ENCODE results near the gene CRADD.

The CRADD gene

DNA sequence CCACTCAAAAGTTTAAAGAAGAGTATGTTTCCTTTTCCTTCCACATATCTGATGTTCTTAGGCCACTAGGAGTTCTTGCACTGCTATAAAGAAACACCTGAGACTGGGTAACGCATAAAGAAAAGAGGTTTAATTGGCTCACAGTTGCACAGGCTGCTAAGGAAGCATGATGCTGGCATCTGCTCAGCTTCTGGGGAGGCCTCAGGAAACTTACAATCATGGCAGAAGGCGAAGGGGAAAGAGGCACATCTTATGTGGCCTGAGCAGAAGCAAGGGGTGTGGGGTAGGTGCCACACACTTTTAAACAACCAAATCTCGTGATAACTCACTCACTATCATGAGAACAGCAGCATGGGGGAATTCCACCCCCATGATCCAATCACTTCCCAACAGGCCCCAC lies 7.7 kb upstream of the CRADD start:
- no peak overlapping the region for H3K4me3 ChIP-seq (ENCODE audit: low read depth, low read length)
- POLR2A ChIA-PET = no interaction called here
- no peak for TF ChIP-seq ZSCAN23 (tag by site-specific recombination; IDR thresholded peaks at IDR 0.05)
- TF ChIP-seq ZNF221 (tag by site-specific recombination; IDR thresholded peaks at IDR 0.05; ENCODE audit: borderline replicate concordance) = no peak
- TF ChIP-seq ZNF19 (tag by site-specific recombination; IDR thresholded peaks at IDR 0.05; ENCODE audit: low read depth) = no peak
- TF ChIP-seq SCRT2 (tag by site-specific recombination; IDR thresholded peaks at IDR 0.05) = no peak
- no peak for TF ChIP-seq ZNF658 (tag by site-specific recombination; IDR thresholded peaks at IDR 0.05)
- H3K4me1 ChIP-seq (ENCODE audit: control insufficient read depth, insufficient read depth, low read length) = no peaks in the 10 kb centered on the region
- CTCF ChIA-PET = no interaction called here
- H3K36me3 ChIP-seq (ENCODE audit: control insufficient read depth in 2 of 2, insufficient read depth in 1 of 2, low read length in 2 of 2) = no peaks in the 10 kb centered on the region
- no peak overlapping the region for H3K27ac ChIP-seq (ENCODE audit: extremely low read depth, low read depth, low read length)
- no peaks in the 10 kb centered on the region for H3K9me3 ChIP-seq (ENCODE audit: control insufficient read depth, insufficient read depth, low read depth, low read length)

DNA sequence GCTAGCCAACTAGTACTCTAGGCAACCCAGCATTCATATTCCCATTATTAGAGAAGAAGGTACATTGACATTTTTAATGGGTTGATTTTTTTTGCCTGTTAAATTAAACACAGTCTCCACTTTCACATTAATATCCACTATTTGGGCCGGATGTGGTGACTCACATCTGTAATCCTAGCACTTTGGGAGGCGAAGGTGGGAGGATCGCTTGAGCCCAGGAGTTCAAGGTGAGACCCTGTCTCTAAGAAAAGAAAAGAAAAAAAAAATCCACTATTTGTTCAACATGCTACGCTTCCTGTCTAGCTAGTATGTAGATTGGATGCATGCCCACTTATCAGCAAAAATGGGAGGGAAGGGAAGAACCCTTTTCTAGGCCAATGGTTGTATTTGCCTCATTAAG lies 7.1 kb upstream of the CRADD start:
- TF ChIP-seq, protein P1, sequence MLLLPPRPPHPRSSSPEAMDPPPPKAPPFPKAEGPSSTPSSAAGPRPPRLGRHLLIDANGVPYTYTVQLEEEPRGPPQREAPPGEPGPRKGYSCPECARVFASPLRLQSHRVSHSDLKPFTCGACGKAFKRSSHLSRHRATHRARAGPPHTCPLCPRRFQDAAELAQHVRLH (tag by site-specific recombination; IDR thresholded peaks at IDR 0.05) = no peak
- TF ChIP-seq ZNF341 (tag by site-specific recombination; IDR thresholded peaks at IDR 0.05; ENCODE audit: low read depth) (no peak), ZBTB8A (tag by site-specific recombination; IDR thresholded peaks at IDR 0.05) (no peak), ZFP41 (tag by site-specific recombination; IDR thresholded peaks at IDR 0.05; ENCODE audit: borderline replicate concordance) (no peak), SALL2 (tag by site-specific recombination; IDR thresholded peaks at IDR 0.05; ENCODE audit: borderline replicate concordance) (no peak), ZNF777 (tag by site-specific recombination; IDR thresholded peaks at IDR 0.05; ENCODE audit: borderline replicate concordance) (no peak)
- H3K36me3 ChIP-seq (ENCODE audit: control insufficient read depth in 2 of 2, insufficient read depth in 1 of 2, low read length in 2 of 2) = no peaks in the 10 kb centered on the region
- CTCF ChIA-PET = no interaction called here
- no peak overlapping the region for H3K27ac ChIP-seq (ENCODE audit: extremely low read depth, low read depth, low read length)
- no peak overlapping the region for H3K4me3 ChIP-seq (ENCODE audit: low read depth, low read length)
- H3K9me3 ChIP-seq (ENCODE audit: control insufficient read depth, insufficient read depth, low read depth, low read length) = no peaks in the 10 kb centered on the region
- no peaks in the 10 kb centered on the region for H3K4me1 ChIP-seq (ENCODE audit: control insufficient read depth, insufficient read depth, low read length)
- POLR2A ChIA-PET = no interaction called here

DNA sequence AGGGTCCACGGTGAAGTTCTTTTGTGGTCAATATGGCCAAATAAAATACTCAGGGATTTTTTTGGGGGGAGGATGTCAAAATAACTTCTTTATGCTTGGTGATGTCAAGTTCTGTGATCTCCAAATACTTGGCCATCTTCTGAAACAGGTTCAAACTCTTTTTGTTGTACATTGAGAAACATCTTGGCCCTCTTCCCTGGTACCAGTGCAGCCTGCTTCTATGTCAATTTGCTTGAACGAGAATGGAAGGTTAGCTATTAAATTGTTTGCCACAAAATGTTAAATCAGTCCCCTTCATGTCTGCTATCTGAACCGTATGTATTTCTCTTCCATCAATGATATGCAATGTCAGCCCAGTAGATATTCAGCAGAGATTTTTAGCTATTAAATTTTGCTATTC lies 6.1 kb upstream of the CRADD start:
- Histone ChIP-seq H3K4me1 (ENCODE audit: control insufficient read depth, insufficient read depth, low read length) (no peaks in the 10 kb centered on the region), H3K36me3 (ENCODE audit: control insufficient read depth in 2 of 2, insufficient read depth in 1 of 2, low read length in 2 of 2) (no peaks in the 10 kb centered on the region), H3K4me3 (ENCODE audit: low read depth, low read length) (no peak overlapping the region), H3K9me3 (ENCODE audit: control insufficient read depth, insufficient read depth, low read depth, low read length) (no peaks in the 10 kb centered on the region), H3K27ac (ENCODE audit: extremely low read depth, low read depth, low read length) (no peak overlapping the region)
- ChIA-PET POLR2A (no interaction called here), CTCF (interaction anchor here (0.7 kb wide), 1 partner anchor 430 kb away, joined by 4 read pairs; no protein-coding TSS in a partner anchor)
- TF ChIP-seq, protein P2, sequence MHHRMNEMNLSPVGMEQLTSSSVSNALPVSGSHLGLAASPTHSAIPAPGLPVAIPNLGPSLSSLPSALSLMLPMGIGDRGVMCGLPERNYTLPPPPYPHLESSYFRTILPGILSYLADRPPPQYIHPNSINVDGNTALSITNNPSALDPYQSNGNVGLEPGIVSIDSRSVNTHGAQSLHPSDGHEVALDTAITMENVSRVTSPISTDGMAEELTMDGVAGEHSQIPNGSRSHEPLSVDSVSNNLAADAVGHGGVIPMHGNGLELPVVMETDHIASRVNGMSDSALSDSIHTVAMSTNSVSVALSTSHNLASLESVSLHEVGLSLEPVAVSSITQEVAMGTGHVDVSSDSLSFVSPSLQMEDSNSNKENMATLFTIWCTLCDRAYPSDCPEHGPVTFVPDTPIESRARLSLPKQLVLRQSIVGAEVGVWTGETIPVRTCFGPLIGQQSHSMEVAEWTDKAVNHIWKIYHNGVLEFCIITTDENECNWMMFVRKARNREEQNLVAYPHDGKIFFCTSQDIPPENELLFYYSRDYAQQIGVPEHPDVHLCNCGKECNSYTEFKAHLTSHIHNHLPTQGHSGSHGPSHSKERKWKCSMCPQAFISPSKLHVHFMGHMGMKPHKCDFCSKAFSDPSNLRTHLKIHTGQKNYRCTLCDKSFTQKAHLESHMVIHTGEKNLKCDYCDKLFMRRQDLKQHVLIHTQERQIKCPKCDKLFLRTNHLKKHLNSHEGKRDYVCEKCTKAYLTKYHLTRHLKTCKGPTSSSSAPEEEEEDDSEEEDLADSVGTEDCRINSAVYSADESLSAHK (tag by site-specific recombination; IDR thresholded peaks at IDR 0.05) = no peak
- TF ChIP-seq ZNF777 (tag by site-specific recombination; IDR thresholded peaks at IDR 0.05; ENCODE audit: borderline replicate concordance) = no peak
- TF ChIP-seq ZNF501 (tag by site-specific recombination; IDR thresholded peaks at IDR 0.05) = no peak
- TF ChIP-seq HOXC10 (CRISPR knock-in tag; IDR thresholded peaks at IDR 0.05) = no peak
- TF ChIP-seq, protein P3, sequence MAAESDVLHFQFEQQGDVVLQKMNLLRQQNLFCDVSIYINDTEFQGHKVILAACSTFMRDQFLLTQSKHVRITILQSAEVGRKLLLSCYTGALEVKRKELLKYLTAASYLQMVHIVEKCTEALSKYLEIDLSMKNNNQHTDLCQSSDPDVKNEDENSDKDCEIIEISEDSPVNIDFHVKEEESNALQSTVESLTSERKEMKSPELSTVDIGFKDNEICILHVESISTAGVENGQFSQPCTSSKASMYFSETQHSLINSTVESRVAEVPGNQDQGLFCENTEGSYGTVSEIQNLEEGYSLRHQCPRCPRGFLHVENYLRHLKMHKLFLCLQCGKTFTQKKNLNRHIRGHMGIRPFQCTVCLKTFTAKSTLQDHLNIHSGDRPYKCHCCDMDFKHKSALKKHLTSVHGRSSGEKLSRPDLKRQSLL (tag by site-specific recombination; IDR thresholded peaks at IDR 0.05) = no peak
- no peak for TF ChIP-seq ZNF311 (tag by site-specific recombination; IDR thresholded peaks at IDR 0.05; ENCODE audit: borderline replicate concordance)
- no peak for TF ChIP-seq ZNF266 (tag by site-specific recombination; IDR thresholded peaks at IDR 0.05; ENCODE audit: low read depth)
- no peak for TF ChIP-seq ZNF654 (tag by site-specific recombination; IDR thresholded peaks at IDR 0.05; ENCODE audit: low read depth)
- TF ChIP-seq, protein P4, sequence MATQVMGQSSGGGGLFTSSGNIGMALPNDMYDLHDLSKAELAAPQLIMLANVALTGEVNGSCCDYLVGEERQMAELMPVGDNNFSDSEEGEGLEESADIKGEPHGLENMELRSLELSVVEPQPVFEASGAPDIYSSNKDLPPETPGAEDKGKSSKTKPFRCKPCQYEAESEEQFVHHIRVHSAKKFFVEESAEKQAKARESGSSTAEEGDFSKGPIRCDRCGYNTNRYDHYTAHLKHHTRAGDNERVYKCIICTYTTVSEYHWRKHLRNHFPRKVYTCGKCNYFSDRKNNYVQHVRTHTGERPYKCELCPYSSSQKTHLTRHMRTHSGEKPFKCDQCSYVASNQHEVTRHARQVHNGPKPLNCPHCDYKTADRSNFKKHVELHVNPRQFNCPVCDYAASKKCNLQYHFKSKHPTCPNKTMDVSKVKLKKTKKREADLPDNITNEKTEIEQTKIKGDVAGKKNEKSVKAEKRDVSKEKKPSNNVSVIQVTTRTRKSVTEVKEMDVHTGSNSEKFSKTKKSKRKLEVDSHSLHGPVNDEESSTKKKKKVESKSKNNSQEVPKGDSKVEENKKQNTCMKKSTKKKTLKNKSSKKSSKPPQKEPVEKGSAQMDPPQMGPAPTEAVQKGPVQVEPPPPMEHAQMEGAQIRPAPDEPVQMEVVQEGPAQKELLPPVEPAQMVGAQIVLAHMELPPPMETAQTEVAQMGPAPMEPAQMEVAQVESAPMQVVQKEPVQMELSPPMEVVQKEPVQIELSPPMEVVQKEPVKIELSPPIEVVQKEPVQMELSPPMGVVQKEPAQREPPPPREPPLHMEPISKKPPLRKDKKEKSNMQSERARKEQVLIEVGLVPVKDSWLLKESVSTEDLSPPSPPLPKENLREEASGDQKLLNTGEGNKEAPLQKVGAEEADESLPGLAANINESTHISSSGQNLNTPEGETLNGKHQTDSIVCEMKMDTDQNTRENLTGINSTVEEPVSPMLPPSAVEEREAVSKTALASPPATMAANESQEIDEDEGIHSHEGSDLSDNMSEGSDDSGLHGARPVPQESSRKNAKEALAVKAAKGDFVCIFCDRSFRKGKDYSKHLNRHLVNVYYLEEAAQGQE (tag by site-specific recombination; IDR thresholded peaks at IDR 0.05) = no peak
- no peak for TF ChIP-seq ZNF157 (tag by site-specific recombination; IDR thresholded peaks at IDR 0.05)

Data from HEK293 (cell line).